Stimulated activated CD4-positive, alpha-beta T cell treated with anti-CD3 and anti-CD28 coated beads, Interleukin-12 subunit alpha, Interleukin-12 subunit beta, amount 100 ng/mL, for 4 hours (primary cell): ENCODE data around the gene SH3YL1.

Source experiments
- DNase-seq: peaks from one replicate; pipeline ENCODE4 v3.0.0-alpha.2; 2020

The SH3YL1 gene

GRCh38 chr2:263774-264492 lies at the start of gene SH3YL1:
SH3YL1 (minus strand) TSS chr2:264032; CDS start chr2:263984, 48 bp downstream.
- DNase-seq: peak; percentile 42

GRCh38 chr2:310994-311393 lies 47.2 kb upstream of the SH3YL1 start:
- no peak for DNase-seq

GRCh38 chr2:309954-310510 lies 46.2 kb upstream of the SH3YL1 start:
- no peak for DNase-seq

GRCh38 chr2:309148-309953 lies 45.5 kb upstream of the SH3YL1 start:
- DNase-seq: no peak

- DNase-seq: no peak
Measured at GRCh38 chr2:305366-305765, 41.5 kb upstream of the SH3YL1 start.

- DNase-seq: no peak
Measured at GRCh38 chr2:296354-296753, 32.5 kb upstream of the SH3YL1 start.

- DNase-seq: no peak
Measured at GRCh38 chr2:295090-295489, 31.3 kb upstream of the SH3YL1 start.

- peak; percentile 49 for DNase-seq
Measured at GRCh38 chr2:290090-290722, 26.4 kb upstream of the SH3YL1 start.

GRCh38 chr2:289362-290089 lies 25.7 kb upstream of the SH3YL1 start:
- DNase-seq: no peak

GRCh38 chr2:288758-289361 lies 25.0 kb upstream of the SH3YL1 start:
- no peak for DNase-seq

GRCh38 chr2:287911-288757 lies 24.3 kb upstream of the SH3YL1 start, which contains the start of gene ALKAL2:
ALKAL2 (minus strand) TSS chr2:288091; CDS start chr2:287835, 256 bp downstream.
- no peak for DNase-seq

- no peak for DNase-seq
Measured at GRCh38 chr2:287471-287885, 23.6 kb upstream of the SH3YL1 start.

GRCh38 chr2:286774-287392 lies 23.1 kb upstream of the SH3YL1 start:
- no peak for DNase-seq

GRCh38 chr2:286035-286434 lies 22.2 kb upstream of the SH3YL1 start:
- no peak for DNase-seq

GRCh38 chr2:285531-285930 lies 21.7 kb upstream of the SH3YL1 start:
- DNase-seq: no peak

GRCh38 chr2:284896-285492 lies 21.2 kb upstream of the SH3YL1 start:
- no peak for DNase-seq

GRCh38 chr2:283996-284794 lies 20.4 kb upstream of the SH3YL1 start:
- DNase-seq: no peak

GRCh38 chr2:282371-283263 lies 18.8 kb upstream of the SH3YL1 start:
- no peak for DNase-seq
